Measurements from ENCODE around the gene ARID4B. TPM values are rescaled to one million over a fixed set of nuclear protein-coding genes. Genes with fewer than 3 reads are reported as not detected.

Gene ARID4B
- total RNA-seq, 1 experiment from 2014 or later = 28.3 TPM

GRCh38 chr1:235133086-235133485, 194.9 kb downstream of the ARID4B start:
- Histone ChIP-seq H3K4me2 (ENCODE audit: low read length) (no peak overlapping the region), H3K27ac (ENCODE audit: low read depth, low read length) (no peak overlapping the region), H3K27me3 (ENCODE audit: insufficient read depth, low read length) (no peaks in the 10 kb centered on the region), H3K36me3 (ENCODE audit: control insufficient read depth in 1 of 2, insufficient read depth in 2 of 2, low read length in 2 of 2) (peaks cover 26 to 28% of the 10 kb centered on the region in 2 experiments), H3K4me3 (replicated peaks in 1 of 2; ENCODE audit: low read depth in 1 of 2, low read length in 2 of 2) (no peak overlapping the region), H2AFZ (ENCODE audit: low read depth, low read length, poor library complexity, severe bottlenecking) (no peak overlapping the region), H3K9ac (ENCODE audit: low read length) (no peak overlapping the region), H3K9me2 (ENCODE audit: insufficient read depth) (no peaks in the 10 kb centered on the region), H3K4me1 (ENCODE audit: control insufficient read depth in 1 of 2, insufficient read depth in 2 of 2, low read length in 2 of 2) (peaks cover 4 to 6% of the 10 kb centered on the region in 2 experiments; a peak in 3 of 4 replicates), H4K20me1 (ENCODE audit: insufficient read depth) (no peaks in the 10 kb centered on the region), H3K79me2 (ENCODE audit: insufficient read depth, low read length) (peaks cover 6% of the 10 kb centered on the region), H3K9me3 (ENCODE audit: control insufficient read depth in 1 of 2, insufficient read depth in 1 of 2, low read depth in 1 of 2, low read length in 2 of 2) (no peaks in the 10 kb centered on the region)
- DNase-seq (ENCODE audit: low read depth, low spot score) (no peak), ATAC-seq (no peak)
- TF ChIP-seq YY1 (IDR thresholded peaks at IDR 0.05; ENCODE audit: extremely low read depth, insufficient replicate concordance, low read depth, low read length) (no peak), EZH2 (IDR thresholded peaks at IDR 0.05) (no peak), SRF (IDR thresholded peaks at IDR 0.05; ENCODE audit: low read depth) (no peak), ELF1 (IDR thresholded peaks at IDR 0.05; ENCODE audit: borderline replicate concordance, low read depth) (no peak)
- ChIA-PET POLR2A (no interaction called here), RAD21 (ENCODE audit: low non-redundant PET in 1 of 2, low total read pairs in 2 of 2, uncharacterized antibody in 2 of 2, unreplicated experiment in 2 of 2) (no interaction called here), CTCF (interaction anchor here (1.3 kb wide), 1 partner anchor 23 kb away, joined by 3 read pairs; no protein-coding TSS in a partner anchor)
- intact Hi-C loops (cut with micrococcal nuclease) = no loop called here
- no TSS peak for BruUV-seq (replicated peaks)

- POLR2A ChIA-PET = no interaction called here
- no peaks in the 10 kb centered on the region for H3K9me3 ChIP-seq (ENCODE audit: control insufficient read depth in 1 of 2, insufficient read depth in 1 of 2, low read depth in 1 of 2, low read length in 2 of 2)
- H2AFZ ChIP-seq (ENCODE audit: low read depth, low read length, poor library complexity, severe bottlenecking) = no peak overlapping the region
- RAD21 ChIA-PET (ENCODE audit: low non-redundant PET in 1 of 2, low total read pairs in 2 of 2, uncharacterized antibody in 2 of 2, unreplicated experiment in 2 of 2) = no interaction called here
- no peak overlapping the region for H3K4me2 ChIP-seq (ENCODE audit: low read length)
- peaks cover 7% of the 10 kb centered on the region; the same call in 1 of the 2 replicates for H4K20me1 ChIP-seq (ENCODE audit: insufficient read depth)
- intact Hi-C loops (cut with micrococcal nuclease) = no loop called here
- no peaks in the 10 kb centered on the region for H3K27me3 ChIP-seq (ENCODE audit: insufficient read depth, low read length)
- no TSS peak for BruUV-seq (replicated peaks)
- no peak overlapping the region for H3K9ac ChIP-seq (ENCODE audit: low read length)
- H3K27ac ChIP-seq (ENCODE audit: low read depth, low read length) = no peak overlapping the region
- ATAC-seq (no peak), DNase-seq (ENCODE audit: low read depth, low spot score) (no peak)
- peaks cover 17% of the 10 kb centered on the region for H3K79me2 ChIP-seq (ENCODE audit: insufficient read depth, low read length)
- TF ChIP-seq CEBPB (IDR thresholded peaks at IDR 0.05; ENCODE audit: low read depth) (no peak), POLR2AphosphoS5 (IDR thresholded peaks at IDR 0.05; ENCODE audit: low read depth, low read length) (no peak), REST (IDR thresholded peaks at IDR 0.05; ENCODE audit: low read depth) (no peak), YY1 (IDR thresholded peaks at IDR 0.05; ENCODE audit: extremely low read depth, insufficient replicate concordance, low read depth, low read length) (no peak), CBX3 (IDR thresholded peaks at IDR 0.05; ENCODE audit: low read depth) (no peak), SP1 (IDR thresholded peaks at IDR 0.05; ENCODE audit: low read depth) (no peak), MAX (IDR thresholded peaks at IDR 0.05) (no peak), TCF7L2 (IDR thresholded peaks at IDR 0.05; ENCODE audit: borderline replicate concordance, extremely low read depth, insufficient read depth, insufficient read length) (no peak), SRF (IDR thresholded peaks at IDR 0.05; ENCODE audit: low read depth) (no peak), EGR1 (IDR thresholded peaks at IDR 0.05; ENCODE audit: low read depth) (no peak)
- H3K4me1 ChIP-seq (ENCODE audit: control insufficient read depth in 1 of 2, insufficient read depth in 2 of 2, low read length in 2 of 2) = peaks cover 6 to 12% of the 10 kb centered on the region in 2 experiments; a peak in 3 of 4 replicates
- H3K9me2 ChIP-seq (ENCODE audit: insufficient read depth) = no peaks in the 10 kb centered on the region
- peaks cover 22 to 24% of the 10 kb centered on the region in 2 experiments for H3K36me3 ChIP-seq (ENCODE audit: control insufficient read depth in 1 of 2, insufficient read depth in 2 of 2, low read length in 2 of 2)
- H3K4me3 ChIP-seq (replicated peaks in 1 of 2; ENCODE audit: low read depth in 1 of 2, low read length in 2 of 2) = no peak overlapping the region
- CTCF ChIA-PET = interaction anchor here (1.3 kb wide), 1 partner anchor 24 kb away, joined by 3 read pairs; no protein-coding TSS in a partner anchor
These were observed 196.0 kb downstream of the ARID4B start for GRCh38 chr1:235131961-235132360.
